Mucosa of descending colon (tissue), 3 donors: ENCODE data around the gene CCDC83. TPM values are rescaled to one million over a fixed set of nuclear protein-coding genes. Genes with fewer than 3 reads are reported as not detected.
A peak's percentile ranks its signal among the peaks of the same experiment; 100 is the strongest.
"Not testable (repeated sequence)": the region's sequence is repeated elsewhere in the genome, so short reads cannot be mapped to it uniquely, and the experiment has no call there.

Experiments
- ATAC-seq: fragments of 200-7000 bp; cut with Tn5 transposase; one replicate; pipeline ENCODE4 v1.9.1; 2020; ENCODE audit warnings: mild to moderate bottlenecking, moderate library complexity
- DNase-seq, 3 donors: peaks; one replicate each; pipeline ENCODE4 v3.0.0-alpha.2; 2020
- H3K36me3 ChIP-seq: fragments of 200-600 bp; one replicate; pipeline ENCODE4 v1.8.0; 2021; ENCODE audit warnings: low read depth, mild to moderate bottlenecking
- H3K4me1 ChIP-seq: fragments of 200-600 bp; one replicate; pipeline ENCODE4 v1.8.0; 2021; ENCODE audit warnings: low read depth, mild to moderate bottlenecking
- H3K4me3 ChIP-seq: fragments of 200-600 bp; one replicate; pipeline ENCODE4 v1.8.0; 2021; ENCODE audit warnings: mild to moderate bottlenecking
- H3K9me3 ChIP-seq: fragments of 200-600 bp; one replicate; pipeline ENCODE4 v1.8.0; 2021; ENCODE audit warnings: mild to moderate bottlenecking
- CTCF ChIP-seq: fragments of 200-600 bp; IDR thresholded peaks from one replicate; pipeline ENCODE4 v1.8.0; 2022; ENCODE audit warnings: antibody characterized with exemption, mild to moderate bottlenecking
- intact Hi-C, 2 donors: fragments of 100-400 bp; cut with DNase I in 1 of 2; cut with micrococcal nuclease in 1 of 2; formaldehyde crosslinking; loops; one replicate each; pipeline versions ENCODE4 v1.11.0 to v1.11.1; 2022; cut with DNase I, micrococcal nuclease
- total RNA-seq, 3 donors: library from RNA; stranded (reverse); fragmentation: NEBNext Ultra II Directional in 2 of 3; extraction: Animal tissue kit (Norgen Biotek cat#: 25700) in 2 of 3; gene quantifications; one replicate each; pipeline versions ENCODE4 v1.2.1 to v1.2.4, GENCODE V29; 2021 to 2023
- donor health status: DM: no; HTN: no; CAD: no; lungs with moderate emphysema.
- donor health status: DM: no; HTN: no; CAD: no.
- donor health status: DM: no; HTN: yes; CAD: no.

The CCDC83 gene
- total RNA-seq, 3 donors from 2014 or later = not detected

GRCh38 chr11:85835263-85835662 lies 19.9 kb upstream of the CCDC83 start:
- intact Hi-C loops = no loop called here
- ATAC-seq (no peak), DNase-seq (no peak)
- Histone ChIP-seq H3K9me3 (peaks cover 4% of the 10 kb centered on the region), H3K4me1 (no peaks in the 10 kb centered on the region), H3K4me3 (no peak overlapping the region), H3K36me3 (no peaks in the 10 kb centered on the region)
- no peak for TF ChIP-seq CTCF

- no peak for TF ChIP-seq CTCF
- Histone ChIP-seq H3K4me1 (no peaks in the 10 kb centered on the region), H3K36me3 (no peaks in the 10 kb centered on the region), H3K4me3 (no peak overlapping the region), H3K9me3 (peaks cover 4% of the 10 kb centered on the region)
- intact Hi-C loops = no loop called here
- ATAC-seq (no peak), DNase-seq (no peak)
Measured at GRCh38 chr11:85835729-85836128, 19.5 kb upstream of the CCDC83 start.

GRCh38 chr11:85840932-85841331 lies 14.3 kb upstream of the CCDC83 start:
- H3K36me3 ChIP-seq, DNase-seq, H3K4me1 ChIP-seq, ATAC-seq, intact Hi-C loops, H3K9me3 ChIP-seq, H3K4me3 ChIP-seq: not testable (repeated sequence)

- intact Hi-C loops = no loop called here
- Histone ChIP-seq H3K9me3 (no peaks in the 10 kb centered on the region), H3K4me3 (no peak overlapping the region), H3K36me3 (no peaks in the 10 kb centered on the region), H3K4me1 (no peaks in the 10 kb centered on the region)
- no peak for DNase-seq
- no peak for TF ChIP-seq CTCF
- no peak for ATAC-seq
Measured at GRCh38 chr11:85843929-85844328, 11.3 kb upstream of the CCDC83 start.

- Histone ChIP-seq H3K36me3 (no peaks in the 10 kb centered on the region), H3K4me3 (no peak overlapping the region), H3K9me3 (no peaks in the 10 kb centered on the region), H3K4me1 (no peaks in the 10 kb centered on the region)
- DNase-seq (no peak), ATAC-seq (peak; percentile 96)
- TF ChIP-seq CTCF = no peak
- intact Hi-C loops = no loop called here
Measured at GRCh38 chr11:85844439-85845123, 10.6 kb upstream of the CCDC83 start.

- Histone ChIP-seq H3K4me1 (no peaks in the 10 kb centered on the region), H3K4me3 (no peak overlapping the region), H3K9me3 (no peaks in the 10 kb centered on the region), H3K36me3 (no peaks in the 10 kb centered on the region)
- intact Hi-C loops = no loop called here
- ATAC-seq (no peak), DNase-seq (no peak)
- no peak for TF ChIP-seq CTCF
Measured at GRCh38 chr11:85845124-85845631, 10.0 kb upstream of the CCDC83 start.
